T-helper 1 cell treated with Interleukin-12 subunit alpha and Interleukin-12 subunit beta and Interleukin-4 antibody, amounts not matched to agents 30 μg/mL and 1 μg/mL, for 36 hours (primary cell): ENCODE results near the gene COL8A2.

Source experiments
- H3K27ac Mint-ChIP-seq: one replicate; pipeline ENCODE4 v1.8.0; 2021; ENCODE audit warnings: mild to moderate bottlenecking, mixed read lengths
- H3K27me3 Mint-ChIP-seq: one replicate; pipeline ENCODE4 v1.8.0; 2021; ENCODE audit warnings: low read depth, mixed read lengths
- H3K36me3 Mint-ChIP-seq: one replicate; pipeline ENCODE4 v1.8.0; 2021; ENCODE audit warnings: low read depth, mixed read lengths
- H3K4me1 Mint-ChIP-seq: one replicate; pipeline ENCODE4 v1.8.0; 2021; ENCODE audit warnings: low read depth, mixed read lengths
- H3K4me3 Mint-ChIP-seq: one replicate; pipeline ENCODE4 v1.8.0; 2021; ENCODE audit warnings: mild to moderate bottlenecking, moderate library complexity, mixed read lengths
- H3K9me3 Mint-ChIP-seq: one replicate; pipeline ENCODE4 v1.8.0; 2021; ENCODE audit warnings: mixed read lengths

The COL8A2 gene

DNA sequence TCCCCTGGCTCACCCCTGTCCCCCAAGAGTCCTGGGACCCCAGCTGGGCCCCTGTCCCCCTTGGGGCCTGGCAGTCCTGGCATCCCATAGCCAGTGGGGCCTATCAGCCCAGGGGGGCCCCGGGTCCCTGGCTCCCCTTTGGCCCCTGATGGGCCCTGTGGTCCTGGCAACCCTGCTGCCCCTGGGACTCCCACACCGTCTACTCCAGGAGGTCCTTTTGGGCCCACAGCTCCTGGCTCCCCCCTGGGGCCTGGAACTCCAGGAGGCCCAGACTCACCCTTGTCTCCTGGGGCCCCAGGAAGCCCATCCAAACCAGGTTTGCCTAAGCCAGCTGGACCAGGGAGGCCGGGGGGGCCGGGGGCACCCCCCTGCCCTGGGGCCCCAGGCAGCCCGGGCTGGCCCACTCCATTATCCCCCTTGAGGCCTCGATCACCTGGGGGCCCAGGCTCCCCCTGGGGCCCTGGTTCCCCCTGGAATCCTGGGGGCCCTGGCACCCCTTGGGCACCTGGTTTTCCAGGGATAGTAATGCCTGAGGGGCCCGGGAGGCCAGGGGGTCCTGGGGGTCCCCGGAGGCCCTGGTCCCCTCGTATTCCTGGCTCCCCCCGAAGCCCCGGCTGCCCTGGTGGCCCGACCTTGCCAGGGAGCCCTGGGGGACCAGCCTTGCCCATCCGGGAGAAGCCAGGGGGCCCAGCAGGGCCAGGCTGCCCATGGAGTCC, 26.2 kb downstream of the COL8A2 start:
- Mint-ChIP-seq H3K36me3 (no peaks in the 10 kb centered on the region), H3K4me1 (peaks cover 2% of the 10 kb centered on the region), H3K9me3 (no peaks in the 10 kb centered on the region), H3K27ac (no peak overlapping the region), H3K4me3 (no peak overlapping the region), H3K27me3 (no peaks in the 10 kb centered on the region)

GRCh38 chr1:36097693-36098585, 27.1 kb downstream of the COL8A2 start:
- H3K4me3 Mint-ChIP-seq, result no peak overlapping the region
- no peaks in the 10 kb centered on the region for H3K27me3 Mint-ChIP-seq
- no peak overlapping the region for H3K27ac Mint-ChIP-seq
- H3K4me1 Mint-ChIP-seq, result peaks cover 2% of the 10 kb centered on the region
- no peaks in the 10 kb centered on the region for H3K9me3 Mint-ChIP-seq
- peaks cover 6% of the 10 kb centered on the region for H3K36me3 Mint-ChIP-seq

- H3K36me3 Mint-ChIP-seq, result peaks cover 13% of the 10 kb centered on the region
- H3K4me3 Mint-ChIP-seq, result no peak overlapping the region
- H3K27me3 Mint-ChIP-seq, result no peaks in the 10 kb centered on the region
- H3K4me1 Mint-ChIP-seq, result peaks cover 2% of the 10 kb centered on the region
- H3K27ac Mint-ChIP-seq, result no peak overlapping the region
- H3K9me3 Mint-ChIP-seq, result no peaks in the 10 kb centered on the region
Observed at GRCh38 chr1:36096500-36097432, 28.3 kb downstream of the COL8A2 start.

GRCh38 chr1:36095760-36096405, 29.1 kb downstream of the COL8A2 start:
- Mint-ChIP-seq H3K4me1 (peaks cover 4% of the 10 kb centered on the region), H3K27me3 (no peaks in the 10 kb centered on the region), H3K9me3 (no peaks in the 10 kb centered on the region), H3K4me3 (no peak overlapping the region), H3K36me3 (peaks cover 17% of the 10 kb centered on the region), H3K27ac (no peak overlapping the region)

DNA sequence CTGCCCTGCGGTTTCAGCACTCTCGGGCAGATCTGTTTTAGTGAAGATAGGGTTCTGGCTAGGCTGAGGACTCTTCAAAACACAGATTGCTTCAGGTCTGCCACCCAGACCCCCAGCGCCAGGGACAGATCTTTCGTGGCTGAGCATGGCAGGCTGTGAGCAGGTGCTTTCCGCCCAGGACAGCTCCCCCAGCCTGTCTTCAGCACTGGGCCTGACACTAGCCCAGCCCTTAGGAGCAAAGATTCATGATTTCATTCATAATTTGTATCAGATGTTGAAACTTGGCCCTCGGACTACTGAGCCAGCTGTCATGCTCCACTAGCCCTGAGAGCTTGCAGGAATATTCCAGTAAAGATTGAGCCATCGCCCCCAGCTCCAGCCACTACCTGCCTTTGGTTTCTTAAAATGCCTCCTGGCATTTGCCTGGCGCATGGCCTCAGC, 30.4 kb downstream of the COL8A2 start:
- Mint-ChIP-seq H3K27me3 (no peaks in the 10 kb centered on the region), H3K36me3 (peaks cover 18% of the 10 kb centered on the region), H3K4me1 (peaks cover 9% of the 10 kb centered on the region), H3K4me3 (no peak overlapping the region), H3K27ac (no peak overlapping the region), H3K9me3 (no peaks in the 10 kb centered on the region)

GRCh38 chr1:36093929-36094328, 31.1 kb downstream of the COL8A2 start:
- Mint-ChIP-seq H3K27ac (no peak overlapping the region), H3K36me3 (peaks cover 20% of the 10 kb centered on the region), H3K27me3 (no peaks in the 10 kb centered on the region), H3K4me1 (peaks cover 13% of the 10 kb centered on the region), H3K9me3 (no peaks in the 10 kb centered on the region), H3K4me3 (no peak overlapping the region)

GRCh38 chr1:36093226-36093625, 31.8 kb downstream of the COL8A2 start:
- H3K9me3 Mint-ChIP-seq, result no peaks in the 10 kb centered on the region
- H3K4me1 Mint-ChIP-seq, result peaks cover 14% of the 10 kb centered on the region
- H3K36me3 Mint-ChIP-seq, result peaks cover 20% of the 10 kb centered on the region
- H3K4me3 Mint-ChIP-seq, result no peak overlapping the region
- H3K27ac Mint-ChIP-seq, result no peak overlapping the region
- H3K27me3 Mint-ChIP-seq, result no peaks in the 10 kb centered on the region

DNA sequence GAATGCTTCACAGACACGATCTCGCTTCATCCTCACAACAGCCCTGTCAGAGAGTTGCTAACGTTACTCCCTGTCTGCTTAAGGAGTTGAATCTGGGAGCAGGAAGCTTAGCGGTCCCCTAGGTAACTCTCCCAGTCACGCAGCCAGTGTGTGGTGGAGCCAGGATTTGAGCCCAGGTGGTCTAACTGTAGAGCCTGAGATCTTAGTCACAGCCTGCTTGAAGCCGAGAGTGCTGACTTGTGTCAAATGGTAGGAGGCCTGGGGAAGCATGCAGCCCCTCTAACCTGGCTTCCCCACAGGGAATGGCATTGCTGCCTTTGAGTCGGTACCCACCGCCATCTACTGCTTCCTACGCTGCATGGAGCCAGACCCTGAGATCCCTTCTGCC, 32.2 kb downstream of the COL8A2 start:
- Mint-ChIP-seq H3K27me3 (no peaks in the 10 kb centered on the region), H3K36me3 (peaks cover 20% of the 10 kb centered on the region), H3K27ac (no peak overlapping the region), H3K4me1 (peaks cover 15% of the 10 kb centered on the region), H3K9me3 (no peaks in the 10 kb centered on the region), H3K4me3 (no peak overlapping the region)

GRCh38 chr1:36092166-36092797, 32.7 kb downstream of the COL8A2 start:
- Mint-ChIP-seq H3K36me3 (peaks cover 20% of the 10 kb centered on the region), H3K9me3 (no peaks in the 10 kb centered on the region), H3K4me3 (no peak overlapping the region), H3K27me3 (no peaks in the 10 kb centered on the region), H3K27ac (no peak overlapping the region), H3K4me1 (peaks cover 15% of the 10 kb centered on the region)

GRCh38 chr1:36091698-36092097, 33.3 kb downstream of the COL8A2 start:
- H3K36me3 Mint-ChIP-seq, result peaks cover 20% of the 10 kb centered on the region
- H3K4me1 Mint-ChIP-seq, result peaks cover 15% of the 10 kb centered on the region
- peak overlapping the region; percentile 63 for H3K27ac Mint-ChIP-seq
- no peaks in the 10 kb centered on the region for H3K9me3 Mint-ChIP-seq
- H3K4me3 Mint-ChIP-seq, result no peak overlapping the region
- no peaks in the 10 kb centered on the region for H3K27me3 Mint-ChIP-seq

DNA sequence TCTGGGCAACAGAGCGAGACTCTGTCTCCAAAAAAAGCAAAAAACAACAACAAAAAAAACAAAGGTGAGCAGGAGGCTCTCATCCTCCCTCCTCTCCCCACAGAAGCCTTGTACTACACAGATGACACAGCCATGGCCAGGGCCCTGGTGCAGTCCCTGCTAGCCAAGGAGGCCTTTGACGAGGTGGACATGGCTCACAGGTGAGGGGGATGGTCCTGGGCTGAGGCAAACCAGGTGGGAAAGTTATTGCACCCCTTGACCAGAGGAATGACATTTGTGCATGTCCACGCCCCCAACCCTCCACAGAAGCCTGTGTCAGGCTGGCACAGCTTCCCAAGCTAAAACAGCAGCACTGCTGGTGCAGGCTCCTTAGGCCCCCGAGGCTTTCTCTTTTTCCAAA, 33.9 kb downstream of the COL8A2 start:
- H3K36me3 Mint-ChIP-seq, result peaks cover 20% of the 10 kb centered on the region
- H3K27me3 Mint-ChIP-seq, result no peaks in the 10 kb centered on the region
- H3K27ac Mint-ChIP-seq, result no peak overlapping the region
- peaks cover 15% of the 10 kb centered on the region for H3K4me1 Mint-ChIP-seq
- no peaks in the 10 kb centered on the region for H3K9me3 Mint-ChIP-seq
- no peak overlapping the region for H3K4me3 Mint-ChIP-seq

DNA sequence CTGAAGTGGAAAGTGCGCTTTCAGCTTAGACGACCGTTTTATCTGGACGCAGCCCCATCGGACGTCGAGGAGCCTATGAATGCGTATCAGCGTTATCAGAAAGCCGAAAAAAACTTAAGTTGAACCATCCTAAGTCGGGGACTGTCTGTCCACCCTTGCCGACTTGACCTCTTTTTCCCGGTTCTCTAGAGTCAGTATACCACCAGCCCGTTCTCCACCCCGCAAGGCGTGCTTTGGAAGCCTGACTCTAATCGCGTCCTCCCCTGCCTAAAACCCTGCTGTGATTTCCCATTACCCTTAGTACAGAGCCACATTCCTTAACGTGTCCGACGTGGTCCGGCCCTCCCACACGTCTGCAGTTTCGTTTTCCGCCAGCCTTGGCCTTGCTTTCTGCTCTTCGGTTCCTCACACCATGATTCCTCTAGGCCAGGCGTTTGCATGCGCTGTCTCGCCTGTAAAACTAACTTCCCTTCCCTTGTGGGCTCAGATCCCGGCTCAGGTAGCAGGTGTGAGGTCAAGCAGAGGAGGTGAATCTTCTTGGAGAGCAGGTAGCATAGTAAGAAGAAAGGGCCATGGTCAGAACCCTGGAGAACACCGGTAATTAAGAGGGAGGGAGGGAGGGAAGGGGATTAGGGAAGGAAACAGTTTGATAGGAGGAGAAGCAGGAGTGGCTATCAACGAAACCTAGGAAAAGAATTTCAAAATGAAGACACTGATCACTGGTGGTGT, 35.5 kb downstream of the COL8A2 start:
- Mint-ChIP-seq H3K36me3 (peaks cover 20% of the 10 kb centered on the region), H3K27ac (peak overlapping the region; percentile 91), H3K9me3 (no peaks in the 10 kb centered on the region), H3K4me3 (peak overlapping the region; percentile 94), H3K4me1 (peaks cover 15% of the 10 kb centered on the region), H3K27me3 (peaks cover 6% of the 10 kb centered on the region)
